HG03060 (cell line): ENCODE results near the gene GSS.
"Not testable (repeated sequence)": the region's sequence is repeated elsewhere in the genome, so short reads cannot be mapped to it uniquely, and the experiment has no call there.

Experiments
- ATAC-seq: cut with Tn5 transposase; IDR thresholded peaks from one replicate; pipeline ENCODE4 v1.9.1; 2021; ENCODE audit warnings: low read depth, moderate number of reproducible peaks; ENCODE audit not compliant: unreplicated experiment

Gene GSS

DNA sequence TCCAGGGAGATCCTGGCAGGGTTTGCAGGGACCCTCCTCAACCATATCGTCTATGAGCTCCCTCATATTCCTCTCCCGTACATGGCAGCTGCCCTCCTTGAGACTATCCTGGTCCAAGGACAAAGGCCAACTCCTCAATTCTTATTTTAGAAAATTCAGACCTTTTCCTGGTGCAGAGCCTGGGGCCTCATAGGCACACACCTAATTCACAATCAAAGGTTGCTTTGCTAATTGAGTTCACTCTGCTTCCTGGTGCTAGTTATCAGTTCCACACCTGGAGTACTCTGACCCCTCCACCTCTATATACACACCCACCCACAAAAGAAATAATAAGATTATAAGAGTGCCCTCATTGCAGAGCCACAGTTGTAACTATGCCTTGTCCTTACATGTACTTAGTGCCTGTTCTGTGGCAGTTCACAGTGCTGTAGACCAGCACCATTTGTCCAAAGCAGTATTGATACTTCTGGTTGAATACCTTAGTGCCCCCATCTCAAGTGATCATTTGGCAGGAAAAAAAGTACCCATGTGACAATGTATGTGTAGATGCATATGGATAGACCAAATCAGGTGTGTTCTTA, 38.7 kb downstream of the GSS start:
- ATAC-seq: no peak

DNA sequence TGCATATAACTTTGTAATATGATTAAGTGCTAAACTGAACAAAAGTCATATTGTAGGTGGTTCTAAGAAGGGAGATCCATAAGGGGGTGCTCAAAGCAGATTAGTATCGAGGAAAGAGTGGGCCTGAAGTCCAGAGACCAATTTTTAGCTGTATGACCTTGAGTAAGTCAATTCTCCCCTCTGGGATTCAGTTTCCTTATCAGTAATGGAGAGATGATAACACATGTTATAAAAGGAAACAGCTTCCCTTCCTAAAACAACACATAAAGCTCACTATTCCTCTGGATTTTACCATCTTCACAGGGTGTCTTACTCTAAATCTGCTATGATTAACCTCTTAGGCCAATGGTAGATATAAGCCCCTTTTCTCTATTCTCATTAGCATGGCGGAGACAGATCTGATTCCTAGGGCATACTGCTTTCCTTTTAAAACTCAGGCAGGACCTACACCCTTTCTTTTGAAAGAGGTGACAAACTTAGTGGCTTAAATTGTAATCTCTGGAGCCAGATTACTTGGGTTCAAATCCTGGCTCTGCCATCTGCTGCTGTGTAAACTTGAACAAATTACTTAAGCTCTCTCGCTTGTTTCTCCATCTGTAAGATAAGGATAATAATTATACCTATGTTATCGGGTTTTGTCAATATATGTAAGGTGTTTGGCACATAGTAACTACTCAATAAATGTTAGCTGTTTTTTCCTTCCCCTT, 39.7 kb downstream of the GSS start:
- ATAC-seq: no peak

DNA sequence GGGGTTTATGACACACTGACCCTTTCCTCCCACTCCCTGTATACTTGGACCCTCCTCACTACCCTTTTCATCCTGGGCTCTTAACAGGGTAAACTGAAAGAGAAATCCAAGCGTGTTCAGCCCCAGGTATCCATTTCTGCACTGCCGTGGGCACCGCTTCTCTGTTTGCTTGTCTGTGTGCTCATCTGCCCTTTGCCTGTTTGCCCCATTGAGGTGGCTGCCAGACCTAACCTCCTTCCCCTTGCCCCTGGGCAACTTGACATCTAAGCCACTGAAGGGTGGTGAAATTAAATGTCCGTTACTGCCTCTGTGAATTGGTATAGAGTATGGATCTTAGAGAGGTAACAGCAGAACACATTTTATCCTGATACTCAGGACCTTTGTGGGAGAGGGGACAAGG, 40.5 kb downstream of the GSS start:
- no peak for ATAC-seq

DNA sequence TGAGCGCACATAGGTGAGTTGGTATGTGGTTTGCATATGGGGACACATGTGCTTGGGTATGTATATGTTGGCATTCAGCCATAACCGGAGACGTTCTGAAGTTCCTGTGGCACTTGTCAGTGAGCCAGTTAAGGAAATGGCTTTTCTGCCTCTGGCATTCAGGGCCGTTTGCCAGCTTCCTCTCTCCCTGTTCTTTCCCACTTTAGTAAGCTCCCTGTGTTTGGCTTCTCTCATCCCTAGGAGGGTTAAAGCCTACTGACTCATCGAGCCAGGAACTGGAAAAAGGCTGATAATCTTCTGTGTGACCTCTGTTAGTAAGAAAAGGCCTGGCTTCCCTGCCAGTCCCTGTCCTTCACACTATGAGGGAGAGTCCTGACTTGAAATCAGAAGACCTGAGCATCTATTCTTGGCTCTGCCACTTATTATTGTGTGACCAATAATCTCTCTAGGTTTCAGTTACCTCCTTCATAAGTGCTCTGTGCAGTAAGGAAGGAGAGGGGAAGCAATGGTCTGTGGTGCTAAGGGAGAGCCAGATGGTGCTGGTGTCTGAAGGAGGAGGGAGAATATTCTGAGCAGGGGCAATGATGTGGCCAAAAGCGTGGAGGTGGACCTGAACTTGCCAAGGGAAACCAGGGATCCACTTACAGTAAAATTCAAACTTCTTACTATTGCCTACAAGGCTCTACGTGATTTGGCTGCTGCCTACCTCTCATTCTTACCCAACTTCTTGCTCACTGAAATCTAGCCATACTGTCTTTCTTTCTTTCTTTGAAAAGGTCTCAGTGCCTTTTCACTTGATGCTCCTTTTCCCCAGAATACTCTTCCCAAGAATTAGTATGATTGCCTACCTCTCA, 47.8 kb downstream of the GSS start:
- no peak for ATAC-seq

DNA sequence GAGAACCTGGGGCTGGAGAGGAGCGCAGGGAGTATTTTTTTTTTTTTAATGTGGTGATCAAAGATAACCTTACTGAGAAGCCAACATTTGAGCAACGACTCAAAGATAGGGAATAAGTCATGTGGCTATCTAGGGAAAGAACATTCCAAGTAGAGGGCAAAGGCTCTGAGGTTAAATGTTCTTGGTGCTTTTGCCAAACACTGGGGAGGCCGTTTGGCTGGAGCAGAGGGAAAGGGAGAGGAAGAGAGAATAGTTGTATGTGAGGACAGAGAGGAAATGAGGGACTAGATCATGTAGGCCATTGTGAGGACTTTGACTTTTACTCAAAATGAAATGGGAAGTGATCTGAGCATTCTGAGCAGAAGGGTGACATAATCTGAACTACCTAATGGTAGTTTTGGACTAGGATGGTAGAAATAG, 51.4 kb downstream of the GSS start:
- no peak for ATAC-seq

DNA sequence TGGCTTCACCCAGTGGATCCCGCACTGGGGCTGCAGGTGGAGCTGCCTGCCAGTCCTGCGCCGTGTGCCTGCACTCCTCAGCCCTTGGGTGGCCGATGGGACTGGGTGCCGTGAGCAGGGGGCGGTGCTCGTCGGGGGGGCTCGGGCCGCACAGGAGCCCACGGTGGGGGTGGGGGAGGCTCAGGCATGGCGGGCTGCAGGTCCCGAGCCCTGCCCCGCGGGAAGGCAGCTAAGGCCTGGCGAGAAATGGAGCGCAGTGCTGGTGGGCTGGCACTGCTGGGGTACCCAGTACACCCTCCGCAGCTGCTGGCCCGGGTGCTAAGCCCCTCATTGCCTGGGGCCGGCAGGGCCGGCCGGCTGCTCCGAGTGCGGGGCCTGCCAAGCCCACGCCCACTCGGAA, 56.9 kb downstream of the GSS start:
- ATAC-seq: not testable (repeated sequence)

DNA sequence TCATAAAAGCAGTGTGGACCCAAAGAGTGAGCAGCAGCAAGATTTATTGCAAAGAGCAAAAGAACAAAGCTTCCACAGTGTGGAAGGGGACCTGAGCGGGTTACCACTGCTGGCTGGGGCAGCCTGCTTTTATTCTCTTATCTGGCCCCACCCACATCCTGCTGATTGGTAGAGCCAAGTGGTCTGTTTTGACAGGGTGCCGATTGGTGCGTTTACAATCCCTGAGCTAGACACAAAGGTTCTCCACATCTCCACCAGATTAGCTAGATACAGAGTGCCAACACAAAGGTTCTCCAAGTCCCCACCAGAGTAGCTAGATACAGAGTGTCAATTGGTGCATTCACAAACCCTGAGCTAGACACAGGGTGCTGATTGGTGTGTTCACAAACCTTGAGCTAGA, 57.5 kb downstream of the GSS start:
- not testable (repeated sequence) for ATAC-seq

DNA sequence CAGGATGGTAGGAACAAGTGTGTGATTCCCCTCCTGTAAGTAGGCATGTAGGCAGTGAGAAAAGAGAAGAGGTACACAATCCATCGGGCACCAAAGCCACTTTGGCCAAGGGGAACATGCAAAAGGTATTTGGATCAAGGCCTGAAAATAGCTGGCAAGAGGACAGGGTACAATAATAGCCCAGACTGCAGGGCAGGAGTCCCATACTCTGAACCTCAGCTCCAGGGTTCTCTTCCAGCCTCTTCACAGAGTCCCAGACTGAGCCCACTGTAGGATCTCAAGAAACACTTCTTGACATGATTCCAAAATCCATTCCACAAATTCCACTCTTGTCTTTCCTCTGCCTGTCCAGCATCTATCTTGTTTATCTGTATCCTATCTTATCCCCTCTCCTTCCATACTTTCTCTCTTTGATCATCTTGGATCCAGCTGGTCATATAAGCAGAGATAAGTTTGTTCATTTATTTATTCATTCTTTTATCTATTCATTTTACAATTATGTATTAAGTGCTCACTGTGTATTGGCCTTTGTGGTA, 59.5 kb downstream of the GSS start:
- ATAC-seq: no peak

DNA sequence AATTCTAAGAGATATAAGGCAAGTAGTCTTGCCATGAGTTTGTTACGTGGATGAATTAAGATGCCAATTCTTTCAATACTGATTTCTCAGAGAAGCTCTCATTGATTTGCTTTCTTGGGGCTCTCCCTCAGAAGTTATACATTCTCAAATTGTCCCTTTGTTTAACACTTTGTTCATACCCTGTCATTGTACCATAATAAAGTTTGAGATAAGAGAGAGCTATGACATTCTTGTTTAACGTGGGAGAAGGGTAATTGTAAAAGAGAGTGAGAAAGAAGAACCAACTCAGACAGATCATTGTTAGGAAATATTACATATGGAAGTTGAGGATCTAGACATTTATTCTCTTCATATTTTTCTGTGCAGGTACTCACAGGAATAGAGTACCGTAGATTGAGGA, 60.1 kb downstream of the GSS start:
- ATAC-seq: no peak

DNA sequence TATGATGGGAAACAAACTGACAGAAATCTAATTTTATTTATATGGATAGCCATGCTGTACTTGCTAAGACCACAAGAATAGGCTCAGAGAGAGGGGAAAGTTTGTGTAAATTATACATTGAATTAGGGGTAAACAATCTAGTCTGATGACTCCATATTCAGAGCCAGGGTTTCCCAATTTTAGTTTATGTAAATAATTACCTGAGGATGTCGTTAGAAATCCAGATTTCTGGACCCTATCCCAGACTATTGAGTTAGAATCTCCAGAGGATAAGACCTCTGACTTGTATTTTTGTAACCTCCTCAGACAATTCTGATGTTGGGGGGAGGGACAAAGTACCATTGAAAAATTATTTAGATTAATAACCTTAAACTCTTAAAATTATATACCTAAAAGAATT, 60.9 kb downstream of the GSS start:
- ATAC-seq: no peak

DNA sequence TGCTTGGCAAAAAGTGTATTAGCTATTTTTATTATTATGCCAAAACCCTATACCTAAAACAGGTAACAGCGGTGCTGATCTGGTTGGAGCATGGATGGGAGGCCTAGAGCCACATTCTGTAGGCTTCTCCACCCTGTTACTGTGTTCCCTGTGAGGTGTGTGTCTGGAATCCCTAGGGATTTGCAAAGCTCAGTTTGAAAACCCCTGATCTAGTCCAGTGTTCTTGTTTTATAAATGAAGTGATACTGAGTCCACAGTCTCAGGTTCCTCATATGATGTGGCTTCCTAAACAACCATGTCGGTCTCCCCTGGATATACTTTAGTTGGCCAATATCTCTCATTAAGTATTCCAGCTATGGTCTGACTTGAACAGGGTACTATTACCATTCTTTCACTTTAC, 62.9 kb downstream of the GSS start:
- ATAC-seq: no peak

DNA sequence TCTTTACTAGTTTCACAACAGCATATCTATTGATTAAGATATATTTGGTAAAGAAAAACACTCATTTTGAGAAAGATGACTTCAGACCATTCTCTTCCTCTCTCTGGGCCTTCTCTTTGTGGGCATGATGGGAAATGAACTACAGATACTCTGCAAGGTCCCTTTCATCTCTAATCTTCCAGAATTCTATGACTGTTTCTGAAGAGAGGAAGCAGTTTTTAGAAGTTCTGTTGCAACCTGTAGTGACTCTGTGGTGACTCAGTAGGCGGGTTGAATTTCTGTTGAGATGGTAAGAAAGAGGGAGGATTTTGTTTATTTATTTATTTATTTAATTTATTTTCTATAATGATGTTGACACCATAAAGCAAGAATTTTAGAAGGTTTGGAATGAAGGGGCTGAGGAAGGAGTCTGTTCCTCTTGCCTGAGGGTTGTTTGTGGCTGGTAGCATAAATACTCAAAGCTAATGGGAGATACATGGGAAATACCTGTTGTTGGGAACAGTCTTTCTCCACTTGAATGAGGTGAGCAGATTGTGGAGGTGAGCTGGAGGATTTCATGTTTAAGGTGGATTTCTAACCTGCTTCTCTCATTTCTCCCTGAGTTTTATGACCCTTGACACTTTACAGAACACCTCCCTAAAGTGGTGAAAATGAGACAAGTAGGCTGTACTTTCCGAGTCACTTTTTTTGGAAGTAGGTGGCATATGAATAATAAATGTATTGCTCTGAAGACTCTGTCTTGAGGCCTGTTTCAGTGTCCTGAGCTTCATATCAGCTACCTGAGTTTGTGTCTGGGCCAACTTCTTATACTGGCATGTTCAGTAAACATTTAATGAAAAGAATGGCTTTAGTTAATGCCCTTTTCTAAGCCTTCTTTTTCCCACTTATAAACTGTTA, 64.2 kb downstream of the GSS start:
- ATAC-seq: no peak

DNA sequence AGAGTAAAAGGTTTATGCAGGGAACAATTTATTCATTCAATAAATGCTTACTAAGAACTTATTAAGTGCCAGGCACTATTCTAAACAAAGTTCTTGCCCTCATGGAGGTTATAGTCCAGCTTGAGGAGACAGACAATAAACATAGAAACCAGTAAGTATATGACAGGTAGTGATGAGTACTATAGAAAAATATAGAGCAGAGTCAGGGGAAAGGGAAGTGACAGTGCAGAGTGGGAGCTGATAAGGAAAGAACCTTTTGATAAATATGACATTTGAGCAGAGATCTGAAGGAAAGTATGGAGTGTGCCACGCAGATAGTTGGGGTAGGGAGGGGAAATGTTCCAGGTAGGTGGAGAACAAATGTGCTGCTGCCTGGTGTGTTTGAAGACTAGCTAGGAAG, 67.1 kb downstream of the GSS start:
- ATAC-seq: no peak

DNA sequence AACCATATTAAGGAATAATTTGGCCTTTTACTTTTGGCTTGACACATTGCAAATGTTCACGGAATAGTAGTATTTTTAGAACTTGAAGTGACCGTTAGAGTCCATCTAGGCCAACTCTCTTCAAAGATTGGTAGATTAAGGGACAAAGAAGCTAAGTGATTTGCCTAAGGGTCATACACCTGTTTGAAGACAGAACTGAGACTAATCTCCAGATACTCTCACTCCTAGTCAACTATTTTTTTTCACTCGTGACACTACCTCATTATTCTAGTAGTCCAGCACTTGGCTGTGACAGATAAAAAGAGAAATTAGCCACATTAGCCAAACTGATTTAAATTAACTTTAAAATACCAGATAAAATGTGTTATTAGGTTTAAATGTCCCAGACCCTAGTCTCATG, 68.6 kb downstream of the GSS start:
- ATAC-seq: no peak

DNA sequence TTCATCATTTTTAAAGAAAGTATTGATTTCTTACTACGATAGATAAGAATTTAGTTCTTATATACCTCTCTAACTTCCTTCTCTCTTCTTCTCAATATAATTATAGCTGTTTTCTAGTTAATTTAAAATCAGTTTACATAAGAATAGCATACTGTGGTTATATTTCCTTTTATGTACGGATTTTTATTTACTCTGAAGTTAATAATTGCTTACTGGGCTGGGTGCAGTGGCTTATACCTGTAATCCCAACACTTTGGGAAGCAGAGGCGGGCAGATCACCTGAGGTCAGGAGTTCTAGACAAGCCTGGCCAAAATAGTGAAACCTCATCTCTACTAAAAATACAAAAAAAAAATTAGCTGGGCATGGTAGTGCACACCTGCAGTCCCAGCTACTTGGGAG, 69.5 kb downstream of the GSS start:
- no peak for ATAC-seq

DNA sequence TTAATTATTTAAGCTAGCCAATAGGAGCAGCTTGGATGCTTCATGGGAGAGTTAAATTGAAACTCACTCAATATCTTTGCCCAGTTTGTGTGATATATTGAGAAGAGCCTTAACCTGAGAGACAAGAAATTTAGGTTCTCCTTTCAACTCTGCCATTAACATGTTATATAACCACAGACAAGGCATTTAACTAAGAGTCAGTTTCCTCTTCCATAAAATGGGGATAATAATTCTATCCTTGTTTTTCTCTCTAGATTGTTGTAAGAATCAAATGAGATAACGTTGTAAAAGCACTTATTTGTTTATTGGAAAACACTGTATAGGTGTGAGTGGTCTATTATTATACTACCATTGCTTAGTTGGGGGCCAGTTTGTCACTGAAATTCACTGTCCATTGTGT, 71.3 kb downstream of the GSS start:
- no peak for ATAC-seq

DNA sequence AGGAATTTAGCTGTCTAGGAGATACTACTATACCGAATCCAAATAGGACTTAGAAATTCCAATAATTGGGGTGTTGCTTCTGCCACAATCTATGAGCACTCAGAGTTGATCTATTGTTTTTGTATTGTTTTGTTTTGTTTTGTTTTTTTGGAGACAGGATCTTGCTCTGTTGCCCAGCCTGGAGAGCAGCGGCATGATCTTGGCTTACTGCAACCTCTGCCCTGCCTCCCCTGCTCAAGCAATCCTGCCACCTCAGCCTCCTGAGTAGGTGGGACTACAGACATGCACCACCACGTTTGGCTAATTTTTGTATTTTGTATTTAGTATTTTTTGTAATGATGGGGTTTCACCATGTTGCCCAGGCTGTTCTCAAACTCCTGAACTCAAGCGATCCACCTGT, 71.8 kb downstream of the GSS start:
- no peak for ATAC-seq

DNA sequence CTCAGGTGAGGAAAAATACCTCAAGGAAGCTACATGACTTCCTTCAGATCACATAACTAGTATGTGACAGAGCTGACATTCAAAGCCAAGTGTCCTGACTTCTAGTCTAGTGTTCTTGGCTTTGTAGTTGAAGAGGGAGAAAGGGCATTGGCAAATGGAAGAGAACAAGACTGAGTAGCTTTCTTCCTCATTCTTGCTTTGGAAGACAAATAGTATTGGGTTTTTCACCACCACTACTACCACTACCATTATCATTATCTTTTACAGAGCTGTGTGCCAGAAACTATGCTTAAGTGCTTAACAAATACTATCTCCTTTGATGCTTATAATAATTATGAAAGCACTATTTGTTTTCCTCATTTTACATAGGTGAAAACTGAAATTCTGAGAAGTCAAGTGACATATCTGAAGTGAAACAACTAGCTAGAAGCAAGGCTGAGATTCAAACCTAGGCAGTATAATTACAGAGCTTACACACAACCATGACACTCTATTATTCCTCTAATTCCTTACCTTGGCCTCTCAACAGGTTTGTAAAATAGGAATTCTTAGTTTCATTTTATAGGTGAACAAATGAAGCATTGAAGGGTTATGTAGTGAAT, 72.4 kb downstream of the GSS start:
- no peak for ATAC-seq

DNA sequence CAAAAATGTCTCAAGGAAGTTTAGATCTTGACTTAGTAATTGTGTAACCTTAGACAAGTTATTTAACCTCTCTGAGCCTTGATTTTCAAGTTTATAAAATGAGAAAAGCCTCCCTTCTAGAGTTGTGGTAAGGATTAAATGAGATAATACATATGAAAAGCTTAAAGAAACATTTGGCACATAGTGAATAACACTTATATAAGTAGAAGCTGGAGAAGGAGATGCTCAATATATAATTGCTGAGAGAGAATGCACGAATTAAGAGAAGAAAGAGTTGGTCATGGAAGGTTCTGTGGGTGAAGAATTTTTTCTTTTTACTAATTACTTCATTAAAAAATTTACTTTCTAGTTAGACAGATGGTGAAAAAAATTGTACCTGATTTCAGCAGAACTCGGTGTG, 73.9 kb downstream of the GSS start:
- ATAC-seq: no peak

DNA sequence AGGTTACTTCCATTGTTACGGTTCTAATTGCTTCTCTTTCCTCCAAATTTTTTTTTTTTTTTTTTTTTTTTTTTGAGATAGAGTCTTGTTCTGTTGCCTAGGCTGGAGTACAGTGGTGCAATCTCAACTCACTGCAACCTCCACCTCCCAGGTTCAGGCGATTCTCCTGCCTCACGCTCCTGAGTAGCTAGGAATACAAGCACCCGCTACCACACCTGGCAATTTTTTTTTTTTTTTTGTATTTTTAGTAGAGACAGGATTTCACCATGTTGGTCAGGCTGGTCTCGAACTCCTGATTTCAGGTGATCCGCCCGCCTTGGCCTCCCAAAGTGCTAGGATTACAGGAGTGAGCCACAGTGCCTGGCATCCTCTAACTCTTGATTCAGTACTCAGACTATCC, 74.6 kb downstream of the GSS start:
- not testable (repeated sequence) for ATAC-seq
